Fibroblast of lung (primary cell): ENCODE data around the gene C1orf146. TPM values are rescaled to one million over a fixed set of nuclear protein-coding genes. Genes with fewer than 3 reads are reported as not detected.

Experiments used
- DNase-seq, 2 donors: peaks; one replicate each; pipeline versions ENCODE4 v3.0.0 to v3.0.0-alpha.2; 2010; ENCODE audit warnings: low read depth in 2 of 2
- H2AFZ ChIP-seq: 2 replicates; pipeline ENCODE4 v1.5.1; 2012; ENCODE audit warnings: low read length, control low read depth, inconsistent platforms
- H3K27ac ChIP-seq: 2 replicates; pipeline ENCODE4 v1.5.1; 2011; ENCODE audit warnings: low read length, control low read depth; ENCODE audit not compliant: insufficient read depth
- H3K27me3 ChIP-seq: 2 replicates; pipeline ENCODE4 v1.5.1; 2011; ENCODE audit warnings: mild to moderate bottlenecking, low read length; ENCODE audit not compliant: control insufficient read depth, insufficient read depth
- H3K36me3 ChIP-seq: 2 replicates; pipeline ENCODE4 v1.5.1; 2011; ENCODE audit warnings: low read length; ENCODE audit not compliant: control insufficient read depth, insufficient read depth
- H3K4me1 ChIP-seq: 2 replicates; pipeline ENCODE4 v1.5.1; 2011; ENCODE audit warnings: low read length; ENCODE audit not compliant: control insufficient read depth, insufficient read depth; ENCODE audit errors: extremely low read depth
- H3K4me2 ChIP-seq: 2 replicates; pipeline ENCODE4 v1.5.1; 2011; ENCODE audit warnings: low read length, control low read depth; ENCODE audit not compliant: insufficient read depth; ENCODE audit errors: extremely low read depth
- H3K4me3 ChIP-seq, 4 experiments: fragments of 200-600 bp in 1 of 4; sonication (generic) in 1 of 4; replicated peaks in 1 of 4; 2 replicates each; pipeline ENCODE4 v1.5.1; 2011 to 2016; ENCODE audit warnings: low read length in 4 of 4, low read depth in 3 of 4, mild to moderate bottlenecking in 3 of 4, control low read depth in 2 of 4, inconsistent platforms in 1 of 4, mixed read lengths in 1 of 4; ENCODE audit not compliant: insufficient read depth in 1 of 4; ENCODE audit errors: control extremely low read depth in 1 of 4
- H3K79me2 ChIP-seq: 2 replicates; pipeline ENCODE4 v1.5.1; 2012; ENCODE audit warnings: mild to moderate bottlenecking, low read length, inconsistent platforms; ENCODE audit not compliant: control insufficient read depth, insufficient read depth
- H3K9ac ChIP-seq: 2 replicates; pipeline ENCODE4 v1.5.1; 2011; ENCODE audit warnings: mild to moderate bottlenecking, low read length, control low read depth; ENCODE audit not compliant: insufficient read depth
- H3K9me3 ChIP-seq: 2 replicates; pipeline ENCODE4 v1.5.1; 2012; ENCODE audit warnings: low read depth, low read length; ENCODE audit not compliant: control insufficient read depth, insufficient read depth
- H4K20me1 ChIP-seq: 2 replicates; pipeline ENCODE4 v1.5.1; 2011; ENCODE audit warnings: low read length; ENCODE audit not compliant: control insufficient read depth, insufficient read depth; ENCODE audit errors: extremely low read depth
- CTCF ChIP-seq, 2 donors: IDR thresholded peaks in 1 of 2; conservative IDR thresholded peaks in 1 of 2; 1 replicate in 1 of 2; 2 replicates in 1 of 2; pipeline ENCODE4 v1.5.1; 2011 to 2012; ENCODE audit warnings: low read length in 2 of 2, control low read depth in 1 of 2, inconsistent platforms in 1 of 2, low read depth in 1 of 2, mild to moderate bottlenecking in 1 of 2
- EZH2 ChIP-seq: IDR thresholded peaks from 2 replicates; pipeline ENCODE4 v1.5.1; 2012; ENCODE audit warnings: low read length, control low read depth, mild to moderate bottlenecking; ENCODE audit errors: missing control alignments
- polyA plus RNA-seq, 2 donors: library from polyadenylated mRNA; depleted of rRNA in 1 of 2; stranded (reverse) in 1 of 2; unstranded in 1 of 2; fragments of >200 nt; gene quantifications; 2 replicates each; pipeline ENCODE4 v1.2.1, GENCODE V29; 2011 to 2012; ENCODE audit warnings: missing spikeins in 1 of 2
- total RNA-seq: library from RNA; depleted of rRNA; stranded (reverse); fragments of >200 nt; gene quantifications from 2 replicates; pipeline ENCODE4 v1.2.1, GENCODE V29; 2014

Gene C1orf146
- total and polyA plus RNA-seq, 2 donors (not counting 1 experiment from before 2014, with no cell fraction given), result not detected

- H3K4me1 ChIP-seq, result no peaks in the 10 kb centered on the region
- H3K79me2 ChIP-seq, result no peaks in the 10 kb centered on the region
- TF ChIP-seq EZH2 (no peak), CTCF (conservative IDR thresholded peaks at IDR 0.05 in 1 of 2, IDR thresholded peaks at IDR 0.05 in 1 of 2; ENCODE audit: low read depth in 1 of 2, low read length in 2 of 2) (no peak)
- no peaks in the 10 kb centered on the region for H3K9me3 ChIP-seq
- no peak overlapping the region for H3K4me2 ChIP-seq
- H4K20me1 ChIP-seq, result no peaks in the 10 kb centered on the region
- H3K4me3 ChIP-seq, result no peak overlapping the region
- no peak overlapping the region for H3K27ac ChIP-seq
- no peaks in the 10 kb centered on the region for H3K36me3 ChIP-seq
- no peak for DNase-seq
- no peaks in the 10 kb centered on the region for H3K27me3 ChIP-seq
- no peak overlapping the region for H3K9ac ChIP-seq
- no peak overlapping the region for H2AFZ ChIP-seq
Measured at GRCh38 chr1:92201973-92202372, 15.7 kb upstream of the C1orf146 start.

GRCh38 chr1:92203105-92203504 lies 14.6 kb upstream of the C1orf146 start:
- no peaks in the 10 kb centered on the region for H3K9me3 ChIP-seq
- H3K4me2 ChIP-seq, result no peak overlapping the region
- no peaks in the 10 kb centered on the region for H3K36me3 ChIP-seq
- H3K27me3 ChIP-seq, result no peaks in the 10 kb centered on the region
- no peak overlapping the region for H3K27ac ChIP-seq
- no peak for TF ChIP-seq CTCF (conservative IDR thresholded peaks at IDR 0.05 in 1 of 2, IDR thresholded peaks at IDR 0.05 in 1 of 2; ENCODE audit: low read depth in 1 of 2, low read length in 2 of 2)
- no peak for TF ChIP-seq EZH2
- no peak overlapping the region for H3K9ac ChIP-seq
- H2AFZ ChIP-seq, result no peak overlapping the region
- no peak for DNase-seq
- H4K20me1 ChIP-seq, result no peaks in the 10 kb centered on the region
- H3K79me2 ChIP-seq, result no peaks in the 10 kb centered on the region
- no peak overlapping the region for H3K4me3 ChIP-seq
- no peaks in the 10 kb centered on the region for H3K4me1 ChIP-seq

GRCh38 chr1:92210701-92211100 lies 7.0 kb upstream of the C1orf146 start:
- no peak for TF ChIP-seq CTCF (conservative IDR thresholded peaks at IDR 0.05 in 1 of 2, IDR thresholded peaks at IDR 0.05 in 1 of 2; ENCODE audit: low read depth in 1 of 2, low read length in 2 of 2)
- TF ChIP-seq EZH2, result no peak
- H3K9me3 ChIP-seq, result no peaks in the 10 kb centered on the region
- H3K4me2 ChIP-seq, result no peak overlapping the region
- no peak overlapping the region for H3K9ac ChIP-seq
- H3K4me3 ChIP-seq, result no peak overlapping the region
- no peaks in the 10 kb centered on the region for H4K20me1 ChIP-seq
- no peaks in the 10 kb centered on the region for H3K36me3 ChIP-seq
- H3K27ac ChIP-seq, result no peak overlapping the region
- DNase-seq, result peak in 1 of 2 donors; percentile 58
- no peaks in the 10 kb centered on the region for H3K79me2 ChIP-seq
- H3K27me3 ChIP-seq, result no peaks in the 10 kb centered on the region
- H3K4me1 ChIP-seq, result no peaks in the 10 kb centered on the region
- no peak overlapping the region for H2AFZ ChIP-seq
